SJSA1 (cell line): Measurements from ENCODE around the gene THAP7. TPM values are rescaled to one million over a fixed set of nuclear protein-coding genes. Genes with fewer than 3 reads are reported as not detected.
A peak's percentile ranks its signal among the peaks of the same experiment; 100 is the strongest.

Source experiments
- DNase-seq, 2 experiments: peaks; one replicate each; pipeline ENCODE4 v3.0.0-alpha.2; 2015 to 2020; ENCODE audit warnings: low spot score in 2 of 2, low read depth in 1 of 2
- H3K27ac ChIP-seq: fragments of 250-450 bp; sonication (Bioruptor Pico); 2 replicates; pipeline ENCODE4 v1.5.1; 2020; ENCODE audit warnings: mild to moderate bottlenecking, moderate library complexity
- H3K27me3 ChIP-seq: fragments of 250-450 bp; sonication (Bioruptor Pico); replicated peaks from 2 replicates; pipeline ENCODE4 v1.5.1; 2020; ENCODE audit warnings: mild to moderate bottlenecking, moderate library complexity
- H3K36me3 ChIP-seq: fragments of 250-450 bp; sonication (Bioruptor Pico); 2 replicates; pipeline ENCODE4 v1.5.1; 2020; ENCODE audit warnings: mild to moderate bottlenecking
- H3K4me1 ChIP-seq: fragments of 250-450 bp; sonication (Bioruptor Pico); replicated peaks from 2 replicates; pipeline ENCODE4 v1.6.1; 2021; ENCODE audit warnings: mild to moderate bottlenecking
- H3K4me3 ChIP-seq: fragments of 250-450 bp; sonication (Bioruptor Pico); 2 replicates; pipeline ENCODE4 v1.5.1; 2020; ENCODE audit warnings: mild to moderate bottlenecking
- H3K9me3 ChIP-seq: fragments of 250-450 bp; sonication (Bioruptor Pico); replicated peaks from 2 replicates; pipeline ENCODE4 v1.5.1; 2020; ENCODE audit warnings: mild to moderate bottlenecking
- total RNA-seq: library from RNA; depleted of rRNA; stranded (reverse); fragments of >200 nt; shearing (Covaris generic); gene quantifications from 2 replicates; pipeline ENCODE4 v1.2.3, GENCODE V29; 2014

THAP7 gene
- total RNA-seq, 1 experiment from 2014 or later: 51.1 TPM

- Histone ChIP-seq H3K27ac (no peak overlapping the region), H3K27me3 (peaks cover 15% of the 10 kb centered on the region), H3K36me3 (no peaks in the 10 kb centered on the region), H3K4me1 (peaks cover 11% of the 10 kb centered on the region), H3K9me3 (no peaks in the 10 kb centered on the region), H3K4me3 (no peak overlapping the region)
- DNase-seq: no peak
These were observed 34.2 kb downstream of the THAP7 start for GRCh38 chr22:20967697-20968211.

DNA sequence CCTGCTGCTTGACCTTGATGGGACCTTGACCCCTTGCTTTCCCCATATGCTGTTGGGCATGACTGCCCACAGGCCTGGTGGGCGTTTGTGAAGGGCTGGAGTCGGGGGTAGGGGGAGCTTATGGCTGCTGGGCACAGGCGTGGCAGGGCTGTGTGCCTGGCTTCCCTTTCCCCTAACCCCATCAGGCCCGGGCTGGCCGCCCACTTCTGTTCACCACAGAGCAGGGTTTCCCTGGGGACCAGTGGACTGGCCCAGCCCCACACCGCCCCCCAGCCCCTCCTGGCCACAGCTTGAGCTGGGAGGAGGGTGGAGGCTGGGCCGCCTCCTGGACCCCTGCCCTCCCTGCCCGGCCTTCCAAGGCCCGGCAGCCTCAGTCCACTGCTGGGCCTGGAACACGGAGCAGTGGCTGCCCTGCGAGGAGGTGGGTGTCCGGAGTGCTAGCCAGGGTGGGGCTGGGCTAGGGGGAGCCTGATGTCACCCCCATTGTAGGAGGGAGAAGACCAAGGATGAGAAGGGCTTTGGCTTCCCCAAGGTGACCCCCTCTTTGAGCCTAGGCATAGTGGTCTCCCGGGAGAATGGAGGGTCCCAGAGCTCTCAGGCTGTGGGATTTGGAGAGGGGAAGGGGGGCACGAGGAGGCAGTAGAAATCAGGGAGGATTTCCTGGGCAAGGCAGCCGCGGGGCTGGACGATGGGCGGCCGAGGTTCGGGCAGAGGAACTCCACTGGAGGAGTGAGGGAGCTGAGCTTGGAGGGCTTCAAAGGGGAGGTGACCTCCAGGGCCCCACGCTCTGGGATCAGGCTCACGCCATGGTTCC is 34.8 kb downstream of the THAP7 start, which contains the start of gene AIFM3:
TSS of gene AIFM3 (plus strand) at position 373 of the 814 bp plus-strand sequence. CDS start 690 bp downstream, outside the sequence.
- Histone ChIP-seq H3K36me3 (no peaks in the 10 kb centered on the region), H3K27ac (no peak within 1 kb of the TSS), H3K4me3 (no peak within 1 kb of the TSS), H3K9me3 (no peaks in the 10 kb centered on the region), H3K4me1 (peaks cover 5% of the 10 kb centered on the region), H3K27me3 (peaks cover 15% of the 10 kb centered on the region)
- no peak for DNase-seq

- no peaks in the 10 kb centered on the region for H3K9me3 ChIP-seq
- DNase-seq: no peak
- no peak overlapping the region for H3K4me3 ChIP-seq
- no peaks in the 10 kb centered on the region for H3K4me1 ChIP-seq
- H3K36me3 ChIP-seq: no peaks in the 10 kb centered on the region
- no peak overlapping the region for H3K27ac ChIP-seq
- peaks cover 15% of the 10 kb centered on the region for H3K27me3 ChIP-seq
These were observed 35.7 kb downstream of the THAP7 start for GRCh38 chr22:20965888-20966855.

DNA sequence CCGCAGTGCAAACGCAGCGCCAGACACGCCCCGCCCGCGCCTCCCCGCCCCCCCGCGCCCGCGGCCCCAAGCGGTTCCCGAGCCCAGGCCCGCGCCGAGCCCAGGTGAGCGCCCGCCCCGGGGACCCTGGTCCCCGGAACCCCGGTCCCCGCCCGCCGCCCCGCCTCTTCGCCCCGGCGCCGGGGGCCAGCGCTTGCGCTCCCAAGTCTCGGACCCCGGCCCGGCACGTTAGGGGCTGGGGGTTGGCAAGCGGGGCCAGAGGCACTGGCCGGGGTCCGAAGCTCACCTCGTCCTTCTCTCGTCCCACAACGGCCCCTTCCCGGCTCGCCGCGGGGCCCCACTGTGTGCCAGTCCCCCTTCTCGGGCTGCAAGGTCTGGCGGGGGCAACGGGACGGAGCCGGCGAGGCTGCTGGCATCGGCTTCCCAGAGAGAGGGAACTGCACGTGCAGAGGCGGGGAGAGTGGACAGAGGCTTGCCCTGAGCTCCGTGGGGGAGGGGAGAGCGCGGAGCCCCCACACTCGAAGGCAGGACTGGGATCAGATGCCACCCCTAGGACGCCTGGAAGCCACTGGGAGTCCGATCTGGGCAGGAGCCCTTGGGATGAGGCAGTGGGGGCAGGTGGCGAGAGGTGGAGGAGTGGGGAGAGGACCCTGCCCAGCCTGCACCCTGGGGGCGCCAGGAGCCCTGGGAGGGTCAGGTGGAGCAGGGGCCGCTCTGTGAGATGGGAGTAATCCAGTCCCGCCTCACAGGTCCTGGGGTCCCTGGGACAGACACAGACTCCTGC is 36.6 kb downstream of the THAP7 start:
- Histone ChIP-seq H3K27me3 (peaks cover 15% of the 10 kb centered on the region), H3K27ac (no peak overlapping the region), H3K4me1 (no peaks in the 10 kb centered on the region), H3K4me3 (no peak overlapping the region), H3K9me3 (no peaks in the 10 kb centered on the region), H3K36me3 (no peaks in the 10 kb centered on the region)
- no peak for DNase-seq

- H3K27ac ChIP-seq: no peak overlapping the region
- H3K36me3 ChIP-seq: no peaks in the 10 kb centered on the region
- no peak for DNase-seq
- H3K4me1 ChIP-seq: no peaks in the 10 kb centered on the region
- no peak overlapping the region for H3K4me3 ChIP-seq
- no peaks in the 10 kb centered on the region for H3K9me3 ChIP-seq
- H3K27me3 ChIP-seq: peaks cover 15% of the 10 kb centered on the region
These were observed 37.2 kb downstream of the THAP7 start for GRCh38 chr22:20964799-20965103.

DNA sequence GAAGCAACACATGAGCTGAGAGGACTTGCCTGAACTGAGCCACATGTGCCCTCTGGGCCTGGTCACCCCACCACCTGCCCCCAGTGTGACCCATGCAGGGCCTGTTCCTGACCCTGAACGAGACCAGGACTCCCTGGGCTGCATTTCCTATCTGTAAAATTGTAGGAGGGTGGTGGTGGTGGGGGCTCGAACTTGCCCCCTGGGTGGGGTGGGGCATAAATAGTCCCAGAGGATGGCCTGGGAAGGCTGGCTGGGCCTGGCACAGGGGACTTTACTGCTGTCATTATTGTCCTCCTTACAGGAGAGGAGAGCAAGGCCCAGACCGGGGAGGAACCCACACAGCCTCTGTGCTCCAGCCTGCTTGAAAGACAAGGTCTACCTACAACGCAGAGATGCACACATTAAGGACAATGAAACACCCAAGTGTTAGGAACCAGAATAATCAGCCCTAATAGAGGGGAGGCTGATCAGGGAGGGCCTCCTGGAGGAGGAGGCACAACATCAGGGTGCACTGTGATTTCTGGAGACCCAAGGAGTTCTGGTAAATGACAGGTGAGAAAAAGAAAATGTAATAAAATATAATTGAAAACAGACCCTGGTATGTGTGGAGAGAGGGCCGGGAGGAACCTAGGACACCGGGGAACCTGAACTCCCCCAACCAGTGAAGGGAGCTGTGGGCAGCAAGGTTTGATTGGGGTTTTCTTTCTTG is 37.7 kb downstream of the THAP7 start:
- Histone ChIP-seq H3K27ac (no peak overlapping the region), H3K27me3 (peaks cover 15% of the 10 kb centered on the region), H3K4me3 (no peak overlapping the region), H3K9me3 (no peaks in the 10 kb centered on the region), H3K4me1 (no peaks in the 10 kb centered on the region), H3K36me3 (no peaks in the 10 kb centered on the region)
- DNase-seq: no peak

GRCh38 chr22:20963201-20964052 is 38.5 kb downstream of the THAP7 start:
- Histone ChIP-seq H3K36me3 (no peaks in the 10 kb centered on the region), H3K27ac (no peak overlapping the region), H3K27me3 (peaks cover 15% of the 10 kb centered on the region), H3K9me3 (no peaks in the 10 kb centered on the region), H3K4me3 (no peak overlapping the region), H3K4me1 (no peaks in the 10 kb centered on the region)
- DNase-seq: no peak

DNA sequence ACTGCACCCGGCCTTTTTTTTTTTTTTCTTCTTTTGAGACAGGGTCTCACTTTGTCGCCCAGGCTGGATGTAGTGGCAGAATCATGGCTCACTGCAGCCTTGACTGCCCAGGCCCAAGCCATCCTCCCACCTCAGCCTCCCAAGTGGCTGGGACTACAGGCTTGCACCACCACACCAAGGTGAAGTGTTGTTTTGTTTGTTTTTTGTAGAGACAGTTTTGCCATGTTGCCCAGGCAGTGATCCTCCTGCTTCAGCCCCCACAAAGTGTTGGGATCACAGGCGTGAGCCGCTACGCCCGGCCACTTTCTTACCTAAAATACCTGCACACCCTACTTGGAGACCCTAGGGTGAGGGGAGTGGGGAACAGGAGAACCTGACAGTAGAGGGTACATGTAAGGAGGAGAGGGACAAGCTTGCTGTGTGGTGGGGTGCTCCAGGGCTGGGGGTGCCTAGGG is 39.4 kb downstream of the THAP7 start:
- H3K4me3 ChIP-seq: no peak overlapping the region
- no peaks in the 10 kb centered on the region for H3K9me3 ChIP-seq
- no peak overlapping the region for H3K27ac ChIP-seq
- H3K36me3 ChIP-seq: no peaks in the 10 kb centered on the region
- no peak for DNase-seq
- no peaks in the 10 kb centered on the region for H3K4me1 ChIP-seq
- H3K27me3 ChIP-seq: peaks cover 15% of the 10 kb centered on the region

DNA sequence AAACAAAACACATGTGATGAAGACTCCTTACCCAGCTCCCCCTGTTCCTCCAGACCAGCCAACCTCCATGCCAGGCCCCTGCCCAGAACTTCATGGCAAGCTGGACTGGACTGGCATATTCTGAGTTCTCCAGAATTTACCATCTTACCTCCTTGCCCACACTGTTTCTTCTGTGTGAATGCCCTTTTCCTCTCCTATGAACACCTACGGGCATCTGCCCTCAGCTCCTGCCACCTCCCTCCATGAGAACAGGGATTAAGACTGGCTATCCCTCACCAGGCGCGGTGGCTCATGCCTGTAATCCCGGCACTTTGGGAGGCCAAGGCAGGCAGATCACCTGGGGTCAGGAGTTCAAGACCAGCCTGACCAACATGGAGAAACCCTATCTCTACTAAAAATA is 41.3 kb downstream of the THAP7 start:
- Histone ChIP-seq H3K36me3 (no peaks in the 10 kb centered on the region), H3K27me3 (peaks cover 18% of the 10 kb centered on the region), H3K9me3 (no peaks in the 10 kb centered on the region), H3K27ac (no peak overlapping the region), H3K4me1 (peaks cover 11% of the 10 kb centered on the region), H3K4me3 (no peak overlapping the region)
- no peak for DNase-seq

DNA sequence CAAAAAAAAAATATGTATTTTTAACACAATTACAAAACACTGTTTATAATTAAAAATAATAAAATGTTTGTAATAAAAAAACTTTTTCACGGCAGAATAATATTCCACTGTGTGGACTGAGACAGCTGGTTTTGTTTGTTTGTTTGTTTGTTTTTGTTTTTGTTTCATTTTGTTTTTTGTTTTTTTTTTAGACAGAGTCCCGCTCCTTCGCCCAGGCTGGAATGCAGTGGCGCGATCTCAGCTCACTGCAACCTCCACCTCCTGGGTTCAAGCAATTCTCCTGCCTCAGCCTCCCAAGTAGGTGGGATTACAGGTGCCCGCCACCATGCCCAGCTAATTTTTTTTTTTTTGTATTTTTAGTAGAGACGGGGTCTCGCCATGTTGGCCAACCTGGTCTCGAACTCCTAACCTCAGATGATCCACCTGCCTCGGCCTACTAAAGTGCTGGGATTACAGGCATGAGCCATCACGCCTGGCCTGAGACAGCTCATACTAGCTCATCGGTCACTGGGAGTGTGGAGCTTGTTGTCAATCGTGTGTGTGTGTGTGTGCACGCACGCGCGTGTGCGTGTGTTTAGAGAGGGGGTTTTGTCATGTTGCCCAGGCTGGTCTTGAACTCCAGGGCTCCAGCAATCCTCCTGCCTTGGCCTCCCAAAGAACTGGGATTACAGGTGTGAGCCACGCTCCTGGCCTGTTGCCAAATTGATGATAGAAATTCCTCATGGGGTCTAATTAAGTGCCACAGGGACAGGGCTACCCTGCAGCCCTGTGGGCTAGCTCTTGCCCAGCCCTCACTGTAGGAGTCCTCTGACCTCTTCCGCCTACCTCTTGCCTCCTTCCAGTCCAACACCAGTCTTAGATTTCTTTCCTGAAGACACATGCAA is 42.1 kb downstream of the THAP7 start:
- DNase-seq: no peak
- H3K27ac ChIP-seq: no peak overlapping the region
- H3K4me3 ChIP-seq: no peak overlapping the region
- no peaks in the 10 kb centered on the region for H3K36me3 ChIP-seq
- no peaks in the 10 kb centered on the region for H3K9me3 ChIP-seq
- peaks cover 12% of the 10 kb centered on the region for H3K27me3 ChIP-seq
- H3K4me1 ChIP-seq: peaks cover 11% of the 10 kb centered on the region

GRCh38 chr22:20957683-20958431 is 44.1 kb downstream of the THAP7 start:
- no peaks in the 10 kb centered on the region for H3K9me3 ChIP-seq
- DNase-seq: no peak
- H3K27me3 ChIP-seq: peaks cover 6% of the 10 kb centered on the region; the same call in 1 of the 2 replicates
- peak overlapping the region; percentile 29 for H3K4me3 ChIP-seq
- H3K4me1 ChIP-seq: peaks cover 11% of the 10 kb centered on the region
- H3K36me3 ChIP-seq: peaks cover 17% of the 10 kb centered on the region
- H3K27ac ChIP-seq: no peak overlapping the region
